Putamen (tissue), 1 donor: ENCODE data around the gene SLC12A8.

Experiments
- DNase-seq: peaks from one replicate; pipeline ENCODE4 v3.0.0-alpha.2; 2016; ENCODE audit warnings: low spot score

Gene SLC12A8

DNA sequence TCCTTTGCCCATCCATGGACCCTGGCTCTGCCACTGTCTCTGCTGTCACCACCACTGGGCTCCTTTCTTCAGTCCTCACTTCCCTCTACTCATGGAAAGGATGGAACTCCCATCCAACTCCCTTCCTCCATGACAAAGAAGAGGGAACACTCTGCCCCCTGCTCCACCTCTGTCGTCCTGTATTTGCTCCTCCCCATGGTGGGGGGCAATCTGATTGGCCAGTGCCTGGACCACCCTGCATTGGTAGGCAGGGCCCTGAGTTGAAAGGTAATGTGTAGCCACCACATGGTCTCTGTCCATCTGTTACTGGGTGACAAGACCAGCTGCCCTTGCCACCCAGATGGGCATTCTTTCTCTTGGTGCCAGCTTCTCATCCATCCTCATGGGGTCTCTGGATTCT lies 136.1 kb downstream of the SLC12A8 start:
- DNase-seq: no peak

DNA sequence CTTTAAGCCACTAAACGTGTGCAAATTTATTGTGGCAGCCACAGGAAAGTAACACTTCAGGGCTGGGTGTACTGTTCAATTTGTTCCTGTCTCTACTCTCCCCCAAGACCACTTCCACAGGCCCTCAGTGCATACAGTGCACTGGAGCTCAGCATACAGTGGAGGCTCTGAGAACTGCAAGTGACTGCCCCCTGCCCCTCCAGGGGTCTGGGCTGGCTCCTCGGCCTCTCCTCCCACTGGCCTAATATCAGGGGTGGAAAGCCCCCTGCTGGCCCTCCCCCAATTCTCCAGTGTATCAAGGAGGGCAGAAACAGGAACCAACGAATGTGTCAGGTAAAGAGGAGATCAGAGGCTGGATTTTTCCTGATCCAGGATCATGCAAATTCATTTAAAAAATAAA lies 136.8 kb downstream of the SLC12A8 start:
- DNase-seq: no peak

DNA sequence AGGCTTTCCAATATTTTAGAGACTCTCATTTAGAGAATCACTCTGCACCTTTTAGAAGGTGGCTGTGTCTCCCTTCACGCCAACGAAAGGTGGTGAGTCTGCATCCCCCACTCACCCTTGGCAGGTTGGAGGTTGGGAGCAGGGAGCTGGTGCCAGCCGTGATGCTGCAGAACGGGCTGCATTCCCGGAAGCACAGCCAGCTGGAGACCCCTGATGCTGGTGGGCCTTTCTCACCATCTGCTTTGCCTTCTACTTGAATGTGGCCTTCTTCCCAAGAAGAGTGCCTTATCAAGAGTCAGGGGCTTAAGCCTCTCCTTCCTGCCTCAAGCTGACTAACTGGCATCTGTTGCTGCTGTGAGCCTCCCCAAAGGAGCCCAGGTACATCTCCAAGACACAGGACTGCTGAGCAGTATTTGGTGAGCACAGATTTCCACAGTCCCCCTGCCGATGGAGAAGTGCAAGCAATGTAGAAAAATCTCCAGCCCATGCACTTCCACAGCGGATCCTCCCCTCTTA lies 139.1 kb downstream of the SLC12A8 start:
- no peak for DNase-seq

DNA sequence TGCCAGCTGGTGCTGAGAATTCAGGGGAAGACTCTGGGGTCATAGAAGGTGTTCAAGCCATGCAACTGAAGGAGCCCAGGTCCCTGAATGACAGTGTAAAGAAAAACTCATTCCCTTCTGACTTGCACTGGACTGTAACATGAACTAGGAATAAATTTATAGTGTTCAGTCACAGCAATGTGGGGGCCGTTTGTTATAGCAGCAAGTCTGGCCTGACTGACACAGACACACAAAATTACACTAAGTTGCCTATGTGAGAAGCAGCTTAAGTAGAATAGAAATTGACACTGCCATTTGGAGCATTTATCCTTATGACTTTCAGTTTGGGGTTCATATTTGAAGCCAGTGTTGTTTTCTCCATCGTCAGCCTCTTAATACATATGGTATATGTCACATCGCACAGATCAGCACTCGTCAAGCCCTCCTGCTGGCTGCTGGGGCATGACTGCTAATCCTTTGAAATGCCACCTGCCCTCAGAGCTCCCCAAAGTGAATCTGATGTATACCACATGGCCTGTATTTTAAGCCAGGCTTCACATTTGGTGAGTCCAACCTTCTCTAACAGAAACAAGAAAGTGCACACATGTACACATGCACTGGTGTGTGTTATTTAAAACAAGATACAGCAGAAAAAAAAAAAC lies 139.7 kb downstream of the SLC12A8 start:
- no peak for DNase-seq

DNA sequence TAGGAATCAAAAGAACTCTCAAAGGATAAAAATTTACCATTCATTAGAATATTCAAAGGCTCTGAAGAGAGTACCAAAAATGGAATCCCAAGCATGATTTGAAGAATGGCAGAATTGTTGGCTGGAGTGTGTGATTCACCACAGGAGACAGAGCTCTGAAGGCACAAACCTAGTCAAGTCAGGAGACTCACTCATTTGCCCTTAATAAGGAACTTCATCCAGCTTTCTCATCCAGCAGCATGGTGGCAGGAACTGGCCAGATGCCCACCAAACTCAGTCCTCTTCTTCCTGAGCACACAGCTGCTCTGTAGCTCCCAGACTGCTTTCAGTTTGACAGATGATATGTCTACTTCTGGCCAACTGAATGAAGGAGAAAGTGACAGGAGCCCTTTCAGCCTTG lies 140.2 kb downstream of the SLC12A8 start:
- DNase-seq: no peak

DNA sequence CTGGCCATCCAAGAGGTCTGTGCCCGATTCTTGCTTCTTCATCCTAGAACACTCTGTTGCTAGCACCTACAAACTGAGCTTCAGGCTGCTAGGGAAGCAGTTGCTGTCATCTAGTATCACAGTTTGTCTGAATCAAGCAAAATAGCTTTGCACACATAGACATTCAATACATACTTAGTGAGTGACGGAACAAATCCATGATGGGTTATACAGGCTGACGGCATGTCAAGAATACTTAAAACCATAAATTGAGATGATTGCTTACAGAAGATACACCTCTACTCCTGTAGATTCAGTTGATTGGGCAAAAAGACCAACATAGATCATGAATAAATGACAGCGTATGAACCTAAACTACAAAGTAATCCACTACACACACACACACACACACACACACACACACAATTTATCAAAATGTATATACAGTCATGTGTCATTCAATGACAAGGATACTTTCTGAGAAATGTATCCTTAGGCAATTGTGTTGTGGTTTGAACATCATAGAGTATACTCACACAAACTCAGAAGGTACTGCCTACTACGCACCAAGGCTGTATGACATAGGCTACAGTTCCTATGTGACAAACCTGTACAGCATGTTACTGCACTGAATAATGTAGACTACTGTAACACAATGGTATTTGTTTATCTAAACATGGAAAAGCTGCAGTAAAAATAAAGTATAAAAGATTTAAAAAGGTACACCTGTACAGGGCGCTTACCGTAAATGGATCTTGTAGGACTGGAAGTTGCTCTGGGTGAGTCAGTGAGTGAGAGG lies 142.4 kb downstream of the SLC12A8 start:
- no peak for DNase-seq

DNA sequence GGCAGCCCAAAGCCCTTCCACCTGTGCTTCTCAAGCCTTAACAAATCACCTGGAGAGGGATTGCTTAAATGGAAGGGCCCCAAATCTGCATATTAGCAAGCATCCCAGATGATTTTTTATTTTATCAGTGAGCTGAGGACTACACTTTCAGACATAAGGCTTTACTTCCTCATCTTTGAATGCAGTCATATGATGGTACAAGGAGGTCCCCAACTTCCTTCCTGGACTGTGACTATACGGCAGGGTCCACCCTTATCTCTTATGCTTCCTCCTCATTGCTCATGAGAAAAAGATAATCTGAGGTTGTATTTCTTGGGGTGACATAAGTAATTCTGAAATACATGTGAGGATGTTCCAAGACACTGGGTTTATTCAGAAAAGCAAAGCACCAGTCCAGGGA lies 143.1 kb downstream of the SLC12A8 start:
- no peak for DNase-seq

DNA sequence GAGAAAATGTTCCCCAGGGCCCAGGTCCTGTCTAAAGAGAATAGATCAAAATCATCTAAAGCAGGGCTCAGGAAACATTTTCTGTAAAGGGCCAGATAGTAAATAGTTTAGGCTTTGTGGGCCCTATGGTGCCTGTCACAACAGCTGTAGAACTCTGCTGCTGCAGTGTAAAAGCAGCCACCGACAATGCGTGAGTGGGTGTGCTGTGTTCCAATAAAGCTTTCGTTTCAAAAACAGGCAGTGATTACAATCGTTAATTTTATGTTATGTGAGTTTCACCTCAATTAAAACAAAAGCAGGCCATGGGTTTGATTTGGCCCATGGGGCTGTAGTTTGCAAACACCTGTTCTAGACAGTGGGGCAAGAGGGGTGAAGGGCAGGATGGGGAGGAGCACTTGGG lies 144.3 kb downstream of the SLC12A8 start:
- DNase-seq: no peak

DNA sequence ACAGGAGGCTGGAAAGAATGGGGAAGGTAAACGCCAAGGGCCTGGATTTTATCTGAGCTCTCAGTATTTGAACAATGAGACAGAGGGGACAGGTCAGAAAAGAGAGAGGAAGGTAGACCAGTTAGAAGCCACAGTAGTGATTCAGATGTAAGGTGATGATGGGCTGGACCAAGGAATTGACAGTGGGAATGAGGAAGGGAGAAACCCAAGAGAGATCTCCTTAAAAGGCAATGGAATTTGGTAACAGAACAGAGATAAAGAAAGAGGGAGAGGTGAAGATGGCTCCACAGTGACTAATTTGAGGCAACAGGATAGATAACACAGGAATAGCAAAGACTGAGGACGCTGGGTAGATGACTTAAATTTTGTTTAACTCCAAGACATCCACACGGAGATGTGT lies 145.3 kb downstream of the SLC12A8 start:
- no peak for DNase-seq

DNA sequence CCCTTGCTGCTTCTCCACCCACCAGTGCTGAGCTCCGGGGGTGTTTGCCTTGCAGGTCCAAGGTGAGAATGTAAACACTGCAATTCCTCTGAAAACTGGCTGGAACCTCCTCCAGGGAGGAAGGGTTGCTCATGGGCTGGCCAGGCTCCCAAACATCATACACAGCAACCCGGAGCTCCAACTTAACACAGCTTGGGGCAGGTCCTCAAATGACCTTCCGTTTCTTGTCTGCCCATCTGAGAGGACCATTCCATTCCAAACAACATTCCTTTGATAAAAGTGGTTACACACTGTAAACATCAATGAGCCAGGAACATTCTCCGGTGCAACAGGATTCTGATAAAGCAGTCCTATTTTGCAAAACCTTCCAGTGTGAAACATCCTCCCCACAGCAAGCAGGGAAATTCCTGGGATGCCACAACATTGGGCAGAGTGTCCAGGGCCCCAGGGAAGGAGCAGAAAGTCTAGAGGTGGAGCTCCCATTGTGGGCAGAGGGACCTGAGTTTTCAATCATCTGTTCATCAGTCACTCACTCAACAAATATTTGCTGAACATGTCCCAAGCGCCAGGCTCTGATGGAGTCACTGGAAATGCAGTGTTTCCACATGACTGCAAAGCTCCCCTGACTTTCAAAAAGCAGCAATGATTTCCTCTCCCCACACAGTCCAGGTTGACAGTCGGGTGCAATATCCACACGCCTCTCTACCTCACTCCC lies 149.5 kb downstream of the SLC12A8 start:
- DNase-seq: no peak

DNA sequence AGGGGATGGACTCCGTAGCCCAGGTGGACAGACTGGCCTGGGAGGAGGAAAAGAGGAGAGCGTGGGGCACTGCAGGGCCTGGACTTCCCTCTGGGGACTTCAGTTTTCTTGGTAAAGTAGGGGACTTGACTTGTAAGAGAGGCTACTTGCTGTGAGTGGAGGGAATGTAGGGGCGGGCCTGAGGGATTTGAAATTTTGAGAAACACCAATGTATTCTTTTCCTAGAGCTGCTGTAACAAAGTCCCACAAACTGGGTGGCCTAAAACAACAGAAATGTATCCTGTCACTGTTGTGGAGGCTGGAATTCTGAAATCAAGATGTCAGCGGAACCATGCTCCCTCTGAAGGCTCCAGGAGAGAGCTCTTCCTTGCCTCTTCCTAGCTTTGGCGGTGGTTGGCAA lies 150.9 kb downstream of the SLC12A8 start:
- no peak for DNase-seq

DNA sequence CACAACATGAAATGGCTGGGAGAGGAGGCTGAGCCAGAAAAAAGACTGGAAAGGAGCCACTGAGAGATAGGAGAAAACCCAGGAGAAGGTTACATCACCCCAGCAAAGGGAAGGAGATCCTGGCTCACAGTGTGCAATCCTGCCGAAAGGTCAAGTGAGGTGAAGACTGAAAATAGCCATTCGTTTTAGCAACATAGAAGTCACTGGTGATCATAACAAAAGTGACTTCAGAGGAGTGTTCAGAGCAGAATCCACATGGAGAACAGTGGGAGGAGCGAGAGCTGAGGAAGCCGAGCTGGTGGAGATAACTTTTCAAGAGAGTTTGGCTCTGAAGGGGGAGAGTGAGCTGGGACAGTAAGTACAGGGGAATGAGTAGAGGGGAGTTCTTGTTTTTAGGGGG lies 151.4 kb downstream of the SLC12A8 start:
- no peak for DNase-seq

DNA sequence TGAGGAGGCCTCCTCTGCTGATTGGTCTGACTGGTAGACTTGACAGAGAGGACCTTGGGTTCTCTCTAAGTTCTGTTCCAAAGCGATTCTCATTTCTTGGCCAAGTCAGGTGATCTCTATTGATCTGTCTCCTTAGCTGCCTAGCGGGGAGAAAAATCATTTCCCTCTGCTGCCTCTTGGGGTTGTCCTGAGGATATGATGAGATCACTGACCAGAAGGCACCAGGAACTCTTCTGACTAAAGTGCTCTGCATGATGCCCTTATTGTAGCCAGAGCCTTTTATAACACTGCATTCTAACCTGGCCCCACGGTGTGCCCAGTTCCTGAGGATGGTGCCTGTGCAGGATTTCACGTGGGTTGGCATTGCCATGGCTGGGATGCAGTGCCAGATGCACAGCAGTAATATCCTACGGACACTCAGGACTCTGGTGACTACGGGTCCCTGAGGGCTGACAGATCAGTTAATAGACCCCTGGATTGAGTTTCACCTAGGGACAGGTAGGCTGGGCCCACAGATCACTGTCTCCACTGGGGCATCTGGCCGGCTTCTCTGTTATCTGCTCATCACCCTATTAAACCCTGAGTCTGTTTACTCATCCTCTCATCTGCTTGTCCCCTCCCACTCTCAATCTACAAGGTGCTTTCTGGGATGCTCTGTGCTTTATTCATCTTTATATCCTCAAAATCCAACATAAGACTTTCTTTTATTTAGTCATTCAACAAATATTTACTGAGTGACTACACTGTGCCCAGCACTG lies 152.9 kb downstream of the SLC12A8 start:
- no peak for DNase-seq

DNA sequence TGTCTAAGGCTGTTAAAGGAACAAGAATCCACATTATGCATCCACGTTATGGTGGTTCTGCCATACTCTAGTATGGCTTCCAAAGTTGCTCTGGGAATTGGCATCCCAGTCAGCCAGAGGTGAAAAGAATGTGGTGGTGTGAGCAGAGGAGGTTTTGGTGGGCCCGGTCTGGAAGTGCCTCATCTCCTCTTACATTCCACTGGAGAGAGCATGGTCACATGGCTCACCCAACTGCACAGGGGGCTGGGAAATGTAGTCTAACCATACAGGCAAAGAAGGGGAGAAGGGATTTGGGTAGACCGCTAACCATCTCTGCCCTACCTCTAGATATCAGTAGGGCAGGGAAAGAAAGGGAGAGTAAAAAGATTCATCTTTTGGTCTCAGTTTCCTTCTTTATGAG lies 153.6 kb downstream of the SLC12A8 start:
- DNase-seq: no peak

DNA sequence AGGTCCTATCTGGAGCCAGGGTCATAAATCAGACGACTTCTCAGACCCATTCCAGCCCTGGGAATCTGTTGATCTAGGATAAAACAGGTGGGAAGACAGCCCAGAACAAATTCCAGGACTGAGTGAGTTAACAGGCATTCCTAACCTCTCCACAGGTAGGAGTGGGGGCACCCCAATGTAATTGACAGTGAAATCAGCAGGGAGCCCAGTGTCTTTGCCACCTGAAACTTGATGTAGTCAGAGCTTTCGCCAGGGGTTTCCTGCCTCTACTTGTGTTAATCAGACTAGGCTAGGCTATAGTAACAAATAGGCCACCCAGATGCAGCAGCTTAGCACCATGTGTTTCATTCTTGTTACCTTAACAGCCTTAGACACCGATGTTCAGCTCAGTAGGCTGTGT lies 154.0 kb downstream of the SLC12A8 start:
- DNase-seq: no peak

DNA sequence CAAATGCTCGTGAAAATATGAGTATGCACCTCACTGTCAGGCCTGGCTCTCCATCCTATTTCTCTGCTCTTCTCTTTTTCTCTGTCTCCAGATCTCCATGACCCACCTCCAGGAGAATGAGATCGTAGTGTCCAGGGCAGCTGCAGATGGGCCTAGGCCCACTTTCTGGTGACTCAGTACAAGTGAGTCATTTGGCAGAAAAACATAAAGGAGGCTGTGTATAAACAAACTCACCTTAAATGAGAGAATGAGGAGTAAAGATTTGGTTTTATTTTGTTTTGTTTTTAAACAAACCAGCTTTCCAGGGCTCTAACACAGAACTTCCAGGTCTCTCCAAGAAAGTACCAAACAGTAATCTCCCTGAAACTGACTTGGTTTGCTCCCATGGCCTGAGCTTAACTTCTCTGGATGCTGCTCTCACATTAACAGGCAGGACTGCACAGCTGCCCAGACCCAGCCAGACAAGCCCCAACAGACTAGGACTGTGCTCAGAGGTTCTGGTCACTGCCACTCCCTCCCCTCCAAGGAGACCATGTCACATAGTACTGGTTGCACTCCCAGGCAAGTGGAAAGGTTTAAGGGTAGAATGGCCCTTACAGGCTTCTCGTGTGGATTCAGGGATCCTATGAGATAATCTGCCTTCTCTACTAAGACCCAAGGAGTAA lies 155.2 kb downstream of the SLC12A8 start:
- no peak for DNase-seq

DNA sequence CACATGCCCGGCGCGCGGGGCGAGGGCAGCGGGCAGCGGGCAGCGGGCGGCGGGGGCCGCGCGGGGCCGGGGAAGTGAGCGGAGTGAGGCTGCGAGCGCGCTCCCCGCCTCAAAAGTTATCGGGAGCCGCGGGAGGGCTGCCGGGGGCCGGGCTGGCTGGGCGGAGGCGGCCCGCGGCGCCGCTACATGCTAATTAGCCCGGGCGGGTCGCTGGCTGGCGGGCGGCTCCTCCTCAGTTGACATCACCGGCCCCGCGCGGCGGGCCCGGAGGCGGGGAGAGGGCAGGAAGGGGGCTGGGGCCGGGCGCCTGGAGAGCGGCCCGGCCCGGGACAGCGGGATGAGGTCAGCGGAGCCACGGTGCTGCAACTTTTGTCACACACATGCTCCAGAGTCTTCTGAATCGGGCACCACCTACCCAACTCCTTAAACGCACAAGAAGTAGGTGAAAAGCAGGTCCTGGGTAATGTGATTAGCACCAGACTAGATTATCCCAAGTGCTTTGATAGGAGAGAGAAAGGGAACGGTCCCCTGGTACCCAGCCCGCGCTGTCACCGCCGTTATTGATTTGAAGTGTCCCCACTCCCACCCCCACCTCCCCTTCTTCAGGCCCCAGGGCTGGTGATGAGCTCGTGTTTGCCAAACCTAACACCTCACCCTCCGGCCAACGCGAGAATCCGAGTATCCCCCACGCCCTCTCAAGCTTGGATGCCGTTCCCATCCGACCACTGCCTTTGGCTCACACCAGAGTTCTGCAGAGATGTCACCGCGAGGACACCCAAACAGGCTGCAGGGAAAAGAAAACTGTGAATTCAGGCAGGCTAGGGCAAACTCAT lies 156.4 kb downstream of the SLC12A8 start, which contains the start of gene HEG1:
Gene HEG1 (minus strand): TSS at position 85 of the 833 bp plus-strand sequence. CDS start 107 bp downstream, outside the sequence.
- peak; percentile 83 for DNase-seq

DNA sequence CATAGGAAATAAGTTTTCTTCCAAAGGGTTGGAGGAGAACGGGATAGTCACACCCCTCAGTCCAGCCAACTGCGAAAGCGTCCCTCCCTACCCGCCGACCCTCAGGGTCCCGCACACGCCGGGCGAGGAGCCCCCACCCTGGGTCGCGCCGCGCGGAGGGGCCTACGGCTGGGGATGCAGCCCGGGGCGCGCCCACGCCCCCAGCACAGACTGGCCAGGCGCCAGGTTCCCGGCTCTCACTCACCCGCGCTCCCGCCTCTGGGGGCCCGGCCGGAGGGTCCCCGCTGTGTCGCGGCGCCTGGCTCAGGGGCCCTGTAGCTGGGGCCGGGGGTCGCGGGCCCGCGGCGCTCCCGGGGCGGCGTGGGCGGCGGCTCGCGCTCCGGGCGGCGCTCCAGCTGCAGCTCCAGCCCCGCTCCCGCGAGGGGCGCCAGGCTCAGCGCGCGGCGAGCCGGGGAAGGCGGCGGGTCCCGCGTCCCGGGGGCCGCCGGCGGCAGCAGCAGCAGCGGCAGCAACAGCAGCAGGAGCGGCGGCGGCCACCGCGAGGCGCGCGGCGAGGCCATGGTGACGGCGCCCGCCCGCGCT lies 157.1 kb downstream of the SLC12A8 start:
- DNase-seq: no peak

DNA sequence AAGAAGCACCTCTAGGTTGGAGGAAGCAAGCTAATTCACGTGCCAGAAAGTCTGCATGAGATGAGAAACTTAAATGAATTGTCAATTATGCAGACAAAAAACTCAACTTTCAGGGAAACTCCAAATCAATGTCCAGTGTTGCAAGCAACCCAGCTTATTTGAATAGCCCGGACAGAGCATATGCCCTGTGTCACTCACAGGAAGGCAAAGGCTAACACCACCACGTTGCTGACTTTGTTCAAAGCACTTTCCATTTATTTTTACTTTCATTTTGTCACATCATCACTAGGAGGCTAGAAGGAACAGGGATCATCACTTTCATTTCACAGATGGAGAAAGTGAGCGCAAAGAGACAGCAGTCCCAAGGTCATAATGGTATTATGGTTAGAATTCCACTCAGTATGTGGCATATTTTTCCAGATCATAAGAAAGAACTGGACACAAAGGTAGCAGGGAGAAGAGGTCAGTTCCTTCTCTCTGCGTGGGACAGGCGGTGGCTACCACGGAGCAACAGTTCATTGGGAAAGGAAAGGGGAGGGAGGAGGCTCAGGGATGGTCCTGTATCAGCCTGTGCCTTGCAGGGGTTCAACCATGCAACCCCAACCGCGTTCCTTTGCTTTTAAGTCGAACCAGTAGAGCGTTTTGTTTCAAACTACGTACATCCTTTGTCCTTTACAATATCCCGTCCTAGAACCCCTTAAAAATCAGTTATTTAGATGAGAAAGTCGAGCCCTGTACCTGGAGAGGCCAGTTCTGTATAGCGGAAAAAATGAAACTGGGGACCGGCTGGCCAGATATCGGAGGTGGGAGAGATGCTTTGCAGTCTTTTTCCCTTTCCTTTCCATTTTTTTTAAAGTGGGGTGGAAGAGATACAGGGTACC lies 157.9 kb downstream of the SLC12A8 start:
- DNase-seq: no peak
